Upper lobe of right lung (tissue), 1 donor: ENCODE measurements around the gene MTMR3. TPM values are rescaled to one million over a fixed set of nuclear protein-coding genes. Genes with fewer than 3 reads are reported as not detected.

Experiments
- ATAC-seq: fragments of 200-7000 bp; cut with Tn5 transposase; one replicate; pipeline ENCODE4 v1.9.1; 2020; ENCODE audit warnings: mild to moderate bottlenecking, moderate library complexity
- DNase-seq: peaks from one replicate; pipeline ENCODE4 v3.0.0-alpha.2; 2020
- H3K27ac ChIP-seq: fragments of 200-600 bp; one replicate; pipeline ENCODE4 v1.8.0; 2022
- H3K27me3 ChIP-seq: fragments of 200-600 bp; one replicate; pipeline ENCODE4 v1.8.0; 2022; ENCODE audit warnings: mild to moderate bottlenecking
- H3K36me3 ChIP-seq: fragments of 200-600 bp; one replicate; pipeline ENCODE4 v1.8.0; 2022
- H3K4me1 ChIP-seq: fragments of 200-600 bp; one replicate; pipeline ENCODE4 v1.8.0; 2022
- H3K4me3 ChIP-seq: fragments of 200-600 bp; one replicate; pipeline ENCODE4 v1.8.0; 2022; ENCODE audit warnings: mild to moderate bottlenecking
- H3K9me3 ChIP-seq: fragments of 200-600 bp; one replicate; pipeline ENCODE4 v1.8.0; 2022
- intact Hi-C: fragments of 100-400 bp; cut with DNase I; formaldehyde crosslinking; loops from one replicate; pipeline ENCODE4 v1.11.0; 2022
- total RNA-seq: library from RNA; stranded (reverse); fragmentation: NEBNext Ultra II Directional; extraction: Animal tissue kit (Norgen Biotek cat#: 25700); gene quantifications from one replicate; pipeline ENCODE4 v1.2.1, GENCODE V29; 2021
- TF ChIP-seq, protein P1 (sequence below): fragments of 200-600 bp; IDR thresholded peaks from one replicate; pipeline ENCODE4 v1.8.0; 2022; ENCODE audit warnings: antibody characterized with exemption
- donor health status: DM: no; HTN: yes; CAD: no; lungs with severe emphysema.

MTMR3 gene
- total RNA-seq, 1 donor from 2014 or later, result 50.6 TPM

DNA sequence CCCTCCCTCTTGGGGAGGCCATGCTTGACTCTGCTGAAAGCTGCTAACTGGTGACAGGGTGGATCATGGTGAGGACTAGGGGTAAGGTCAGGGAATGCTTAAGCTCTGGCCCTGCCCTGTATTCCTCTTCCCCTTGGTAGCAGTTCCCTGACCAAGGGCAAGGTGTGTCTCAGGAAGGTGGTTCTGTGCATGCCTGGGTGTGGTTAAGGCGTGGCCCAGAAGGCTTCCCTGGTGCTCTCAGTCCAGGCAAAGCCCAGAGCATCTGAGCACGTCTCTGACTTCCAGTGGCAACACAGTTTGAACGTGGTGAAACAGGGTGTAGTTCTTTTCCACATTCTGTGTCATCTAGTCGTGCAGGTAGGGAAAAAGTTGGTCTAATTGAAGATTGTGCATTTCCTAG lies 144.2 kb downstream of the MTMR3 start:
- TF ChIP-seq, protein P1, sequence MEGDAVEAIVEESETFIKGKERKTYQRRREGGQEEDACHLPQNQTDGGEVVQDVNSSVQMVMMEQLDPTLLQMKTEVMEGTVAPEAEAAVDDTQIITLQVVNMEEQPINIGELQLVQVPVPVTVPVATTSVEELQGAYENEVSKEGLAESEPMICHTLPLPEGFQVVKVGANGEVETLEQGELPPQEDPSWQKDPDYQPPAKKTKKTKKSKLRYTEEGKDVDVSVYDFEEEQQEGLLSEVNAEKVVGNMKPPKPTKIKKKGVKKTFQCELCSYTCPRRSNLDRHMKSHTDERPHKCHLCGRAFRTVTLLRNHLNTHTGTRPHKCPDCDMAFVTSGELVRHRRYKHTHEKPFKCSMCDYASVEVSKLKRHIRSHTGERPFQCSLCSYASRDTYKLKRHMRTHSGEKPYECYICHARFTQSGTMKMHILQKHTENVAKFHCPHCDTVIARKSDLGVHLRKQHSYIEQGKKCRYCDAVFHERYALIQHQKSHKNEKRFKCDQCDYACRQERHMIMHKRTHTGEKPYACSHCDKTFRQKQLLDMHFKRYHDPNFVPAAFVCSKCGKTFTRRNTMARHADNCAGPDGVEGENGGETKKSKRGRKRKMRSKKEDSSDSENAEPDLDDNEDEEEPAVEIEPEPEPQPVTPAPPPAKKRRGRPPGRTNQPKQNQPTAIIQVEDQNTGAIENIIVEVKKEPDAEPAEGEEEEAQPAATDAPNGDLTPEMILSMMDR, result no peak
- no peaks in the 10 kb centered on the region for H3K27me3 ChIP-seq
- H3K4me1 ChIP-seq, result peaks cover 6% of the 10 kb centered on the region
- no peaks in the 10 kb centered on the region for H3K9me3 ChIP-seq
- H3K27ac ChIP-seq, result peak overlapping the region; percentile 47
- DNase-seq (no peak), ATAC-seq (peak; percentile 43)
- H3K36me3 ChIP-seq, result peaks cover 63% of the 10 kb centered on the region
- H3K4me3 ChIP-seq, result no peak overlapping the region
- intact Hi-C loops, result no loop called here

DNA sequence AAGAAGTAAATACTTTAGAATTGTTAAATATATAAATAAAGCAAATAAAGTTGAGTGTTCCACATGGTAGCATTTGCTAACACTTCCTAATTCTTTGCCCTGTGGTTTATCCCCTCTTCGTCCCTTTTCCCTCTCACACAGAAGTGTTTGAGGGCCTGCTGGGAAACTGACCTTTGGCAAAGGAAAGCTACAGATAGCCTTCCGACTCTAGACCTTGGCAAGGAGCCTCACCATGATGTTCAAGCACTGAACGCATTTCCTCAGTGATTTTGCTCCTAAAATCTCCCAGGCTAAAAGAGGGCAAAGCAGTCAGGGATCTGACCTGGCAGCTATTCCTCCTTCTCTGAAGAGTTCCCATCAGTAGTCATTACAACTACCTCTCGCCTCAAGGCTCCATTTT lies 144.8 kb downstream of the MTMR3 start:
- peaks cover 6% of the 10 kb centered on the region for H3K4me1 ChIP-seq
- H3K36me3 ChIP-seq, result peaks cover 57% of the 10 kb centered on the region
- no peak overlapping the region for H3K27ac ChIP-seq
- no peaks in the 10 kb centered on the region for H3K27me3 ChIP-seq
- H3K9me3 ChIP-seq, result no peaks in the 10 kb centered on the region
- no peak for ATAC-seq
- H3K4me3 ChIP-seq, result no peak overlapping the region
- TF ChIP-seq, protein P1, result no peak
- DNase-seq, result no peak
- intact Hi-C loops, result no loop called here

DNA sequence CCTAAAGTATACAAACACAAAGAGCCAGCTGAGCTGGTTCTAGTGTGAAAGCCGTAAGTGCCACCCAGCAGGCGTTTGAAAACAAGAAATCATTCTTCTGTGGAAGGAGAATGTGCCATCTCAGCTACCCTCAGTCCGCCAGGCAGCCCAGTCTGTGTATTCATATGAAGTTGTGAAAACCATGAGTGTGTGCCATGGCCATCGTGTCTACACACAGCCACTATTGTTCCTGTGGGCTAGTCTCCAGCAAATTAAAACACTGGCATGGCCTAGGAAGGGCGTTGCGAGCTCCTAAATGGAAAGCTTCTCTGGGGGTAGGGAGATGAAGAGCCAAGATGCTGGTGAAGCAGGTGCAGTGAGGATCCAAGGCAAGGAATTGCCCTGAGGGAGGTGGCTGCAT lies 145.8 kb downstream of the MTMR3 start:
- TF ChIP-seq, protein P1, result no peak
- peaks cover 6% of the 10 kb centered on the region for H3K4me1 ChIP-seq
- H3K27ac ChIP-seq, result no peak overlapping the region
- ATAC-seq (no peak), DNase-seq (no peak)
- H3K36me3 ChIP-seq, result peaks cover 47% of the 10 kb centered on the region
- intact Hi-C loops, result no loop called here
- H3K4me3 ChIP-seq, result no peak overlapping the region
- H3K9me3 ChIP-seq, result no peaks in the 10 kb centered on the region
- H3K27me3 ChIP-seq, result no peaks in the 10 kb centered on the region

DNA sequence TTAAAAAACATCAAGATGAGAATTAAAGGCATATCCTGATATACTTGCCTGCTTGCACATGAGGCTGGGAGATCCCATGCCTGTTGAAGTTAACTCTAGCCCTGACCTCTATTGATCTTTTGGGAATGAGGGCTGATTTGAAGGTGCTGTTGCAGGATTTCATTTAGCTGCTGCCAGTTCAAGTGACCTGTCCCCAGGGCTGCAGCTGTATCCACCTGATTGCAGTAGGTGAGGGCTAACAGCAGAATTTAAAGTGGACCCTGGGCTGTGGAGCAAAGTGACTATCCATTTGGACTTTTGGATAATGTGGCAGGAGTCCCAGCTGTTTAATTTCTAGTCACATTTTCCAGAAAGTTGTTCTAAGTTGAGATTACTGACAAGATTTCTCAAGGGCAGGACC lies 146.5 kb downstream of the MTMR3 start:
- no peak for DNase-seq
- ATAC-seq, result no peak
- TF ChIP-seq, protein P1, result no peak
- Histone ChIP-seq H3K9me3 (no peaks in the 10 kb centered on the region), H3K27ac (no peak overlapping the region), H3K36me3 (peaks cover 40% of the 10 kb centered on the region), H3K4me1 (peaks cover 6% of the 10 kb centered on the region), H3K27me3 (no peaks in the 10 kb centered on the region), H3K4me3 (no peak overlapping the region)
- intact Hi-C loops, result no loop called here

DNA sequence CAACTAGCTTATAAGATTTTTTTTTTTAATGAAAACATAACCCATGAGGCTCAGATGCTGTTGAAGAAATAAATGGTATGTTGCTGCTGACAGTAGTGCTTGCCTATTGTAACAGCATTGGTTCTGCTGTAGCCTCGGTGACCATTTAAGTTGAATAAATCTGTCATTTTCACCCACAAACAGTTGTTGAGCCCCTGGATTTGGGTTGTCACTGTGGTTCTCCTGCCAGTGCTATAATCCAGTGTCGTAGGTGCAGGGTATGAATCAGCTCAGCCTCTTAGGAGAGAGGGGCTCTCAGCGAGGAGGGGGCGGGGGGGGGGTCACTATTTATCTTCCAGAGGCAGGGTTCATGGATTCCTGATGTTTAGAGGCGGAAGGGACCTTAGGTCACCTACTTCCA lies 147.4 kb downstream of the MTMR3 start:
- ATAC-seq (no peak), DNase-seq (no peak)
- Histone ChIP-seq H3K4me3 (no peak overlapping the region), H3K9me3 (no peaks in the 10 kb centered on the region), H3K27ac (no peak overlapping the region), H3K4me1 (peaks cover 6% of the 10 kb centered on the region), H3K36me3 (peaks cover 31% of the 10 kb centered on the region), H3K27me3 (no peaks in the 10 kb centered on the region)
- TF ChIP-seq, protein P1, result no peak
- intact Hi-C loops, result no loop called here

DNA sequence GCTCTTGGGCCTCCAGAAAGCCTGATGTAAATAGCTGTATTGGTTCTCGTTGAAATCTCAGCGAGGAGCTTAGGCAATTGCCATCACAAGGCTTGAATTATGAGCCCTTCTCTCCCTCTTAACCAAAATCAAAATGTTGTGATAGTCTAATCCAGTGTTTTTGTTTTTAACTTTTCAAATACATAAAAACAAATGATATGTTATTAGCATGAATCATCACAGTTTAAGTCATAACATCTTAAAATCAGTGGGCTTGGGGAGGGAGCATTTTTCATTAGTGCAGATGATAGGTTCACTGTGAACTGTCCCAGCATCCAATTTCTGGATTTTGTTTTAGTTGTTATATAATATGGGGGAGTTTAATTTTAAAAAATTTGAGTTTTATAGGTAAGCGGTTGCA lies 148.4 kb downstream of the MTMR3 start:
- ATAC-seq (no peak), DNase-seq (no peak)
- TF ChIP-seq, protein P1, result no peak
- intact Hi-C loops, result no loop called here
- Histone ChIP-seq H3K27me3 (no peaks in the 10 kb centered on the region), H3K27ac (no peak overlapping the region), H3K36me3 (peaks cover 22% of the 10 kb centered on the region), H3K4me3 (no peak overlapping the region), H3K9me3 (no peaks in the 10 kb centered on the region), H3K4me1 (peaks cover 6% of the 10 kb centered on the region)
